ENCODE data around the gene TNFSF18.

GRCh38 chr1:173057984-173058383 is 7.2 kb upstream of the TNFSF18 start:
- TF ChIP-seq EZH2 (IDR thresholded peaks at IDR 0.05; ENCODE audit: insufficient read depth, poor library complexity, severe bottlenecking) = no peak
- TF ChIP-seq EZH2phosphoT487 (IDR thresholded peaks at IDR 0.05; ENCODE audit: insufficient read depth, low read depth) = no peak

All from GM23248 (cell line).